Spinal cord (tissue), 10 donors: Measurements from ENCODE around the gene DUSP12. TPM values are rescaled to one million over a fixed set of nuclear protein-coding genes. Genes with fewer than 3 reads are reported as not detected.
"Not testable (repeated sequence)": the region's sequence is repeated elsewhere in the genome, so short reads cannot be mapped to it uniquely, and the experiment has no call there.

Source experiments
- DNase-seq, 6 donors: peaks; one replicate each; pipeline versions ENCODE4 v3.0.0 to v3.0.0-alpha.2; 2013 to 2015; ENCODE audit warnings: low spot score in 6 of 6, low read depth in 4 of 6
- H3K27ac ChIP-seq: one replicate; pipeline ENCODE4 v1.5.1; 2013; ENCODE audit warnings: low read depth, low read length, control low read depth
- H3K27me3 ChIP-seq: one replicate; pipeline ENCODE4 v1.6.1; 2013; ENCODE audit warnings: low read length; ENCODE audit not compliant: control insufficient read depth, insufficient read depth
- H3K36me3 ChIP-seq: one replicate; pipeline ENCODE4 v1.6.1; 2013; ENCODE audit warnings: low read length; ENCODE audit not compliant: control insufficient read depth, insufficient read depth
- H3K4me1 ChIP-seq: one replicate; pipeline ENCODE4 v1.6.1; 2013; ENCODE audit warnings: low read length; ENCODE audit not compliant: control insufficient read depth, insufficient read depth
- H3K4me3 ChIP-seq: one replicate; pipeline ENCODE4 v1.5.1; 2013; ENCODE audit warnings: low read depth, low read length, control low read depth
- H3K9me3 ChIP-seq: one replicate; pipeline ENCODE4 v1.6.1; 2013; ENCODE audit warnings: low read length; ENCODE audit not compliant: control insufficient read depth, insufficient read depth
- WGBS: methylation state at CpG from one replicate; pipeline ENCODE4 v1.1.5; 2013; ENCODE audit warnings: missing lambda C conversion rate; ENCODE audit not compliant: insufficient coverage; 5-methylcytosine and 5-hydroxymethylcytosine counted together
- polyA plus RNA-seq, 2 donors: library from polyadenylated mRNA; unstranded; fragments of 120-200 nt; gene quantifications; one replicate each; pipeline ENCODE4 v1.2.1, GENCODE V29; 2013; ENCODE audit not compliant: insufficient read length in 2 of 2
- total RNA-seq, 2 donors: library from RNA; depleted of rRNA in 1 of 2; stranded (reverse); fragments of 120-200 nt in 1 of 2; fragments of >200 nt in 1 of 2; gene quantifications; one replicate each; pipeline versions ENCODE4 v1.2.3 to v1.2.4, GENCODE V29; 2013 to 2014
- donor health status: healthy.

DUSP12 gene
- total and polyA plus RNA-seq, 4 donors: 39.4 to 48.5 (median 42.5) TPM

DNA sequence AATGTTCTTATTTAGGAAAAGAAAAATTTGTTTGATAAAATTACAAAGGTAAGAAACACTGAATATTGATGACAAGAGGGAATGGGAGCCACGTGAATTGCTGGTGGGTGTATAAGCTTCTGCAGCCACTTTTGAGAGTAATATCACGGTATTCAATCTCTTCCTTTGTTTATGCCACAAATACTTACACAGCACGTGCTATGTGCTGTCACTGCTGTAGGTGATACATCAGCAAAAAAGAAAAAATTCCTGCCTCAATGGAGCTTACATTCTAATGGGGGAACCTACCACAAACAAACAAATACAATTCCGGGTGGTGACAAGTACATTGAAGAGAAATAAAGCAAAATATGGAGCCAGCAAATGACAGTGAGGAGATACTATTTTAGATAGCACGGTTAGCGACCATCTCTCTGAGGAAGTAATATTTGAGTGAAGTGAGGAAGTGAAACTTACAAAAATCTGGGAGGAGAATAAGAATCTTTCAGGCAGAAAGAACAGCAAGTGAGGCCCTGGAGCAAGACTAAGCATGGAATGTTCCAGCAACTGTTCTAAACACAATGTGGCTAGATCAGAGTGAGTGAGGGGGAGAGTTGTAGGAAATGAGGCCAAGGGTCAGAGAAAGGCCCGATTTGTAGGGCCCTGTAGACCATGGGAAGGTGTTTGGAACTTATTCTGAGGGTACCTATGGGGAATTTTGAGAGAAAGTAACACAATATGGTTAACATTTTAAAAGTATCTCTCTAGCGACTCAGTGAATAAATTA lies 30.8 kb upstream of the DUSP12 start:
- Histone ChIP-seq H3K4me1 (no peaks in the 10 kb centered on the region), H3K9me3 (no peaks in the 10 kb centered on the region), H3K27ac (no peak overlapping the region), H3K27me3 (peaks cover 4% of the 10 kb centered on the region), H3K4me3 (no peak overlapping the region), H3K36me3 (no peaks in the 10 kb centered on the region)
- no peak for DNase-seq
- 95% methylated on average over 3 of the region's 8 CpGs for WGBS

DNA sequence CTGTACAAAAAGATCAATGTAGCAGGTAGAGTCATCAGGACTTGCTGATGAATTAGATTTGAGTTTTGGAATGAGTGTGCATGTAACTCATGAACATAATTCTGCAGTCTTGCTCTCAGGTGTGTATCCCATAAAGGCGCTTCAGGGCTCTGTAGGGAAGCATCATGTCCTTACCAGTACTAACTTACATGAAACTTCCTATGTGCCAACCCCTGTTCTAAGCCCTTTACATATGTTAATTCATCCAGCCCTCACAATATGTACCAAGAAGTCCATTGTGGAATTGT lies 30.3 kb upstream of the DUSP12 start:
- H3K36me3 ChIP-seq: no peaks in the 10 kb centered on the region
- H3K27ac ChIP-seq: no peak overlapping the region
- peaks cover 4% of the 10 kb centered on the region for H3K27me3 ChIP-seq
- H3K9me3 ChIP-seq: no peaks in the 10 kb centered on the region
- DNase-seq: no peak
- no peak overlapping the region for H3K4me3 ChIP-seq
- no peaks in the 10 kb centered on the region for H3K4me1 ChIP-seq
- WGBS: 100% methylated on average over 1 of the region's 1 CpG

DNA sequence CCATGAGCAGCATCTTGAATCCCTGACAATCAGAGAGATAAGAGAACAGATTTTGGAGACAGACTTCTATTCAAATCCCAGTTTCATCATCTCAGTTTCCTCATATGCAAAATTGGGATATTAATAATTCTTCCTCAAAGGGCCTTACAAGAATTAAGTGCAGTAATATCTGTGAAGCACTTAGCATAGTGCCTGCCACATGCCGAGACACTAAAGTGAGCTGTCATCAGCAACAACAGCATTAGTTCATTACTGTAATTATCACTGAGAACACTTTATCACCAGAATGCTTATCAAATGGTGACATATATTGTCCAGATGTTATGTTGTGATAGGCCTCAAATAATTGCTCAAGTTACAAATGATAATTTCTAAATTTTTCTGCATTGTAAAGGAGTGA lies 29.2 kb upstream of the DUSP12 start:
- Histone ChIP-seq H3K9me3 (no peaks in the 10 kb centered on the region), H3K4me1 (peaks cover 4% of the 10 kb centered on the region), H3K27ac (no peak overlapping the region), H3K36me3 (no peaks in the 10 kb centered on the region), H3K27me3 (peaks cover 4% of the 10 kb centered on the region), H3K4me3 (no peak overlapping the region)
- DNase-seq: no peak
- WGBS: no CpG with 5 or more reads among the region's 1 CpG

DNA sequence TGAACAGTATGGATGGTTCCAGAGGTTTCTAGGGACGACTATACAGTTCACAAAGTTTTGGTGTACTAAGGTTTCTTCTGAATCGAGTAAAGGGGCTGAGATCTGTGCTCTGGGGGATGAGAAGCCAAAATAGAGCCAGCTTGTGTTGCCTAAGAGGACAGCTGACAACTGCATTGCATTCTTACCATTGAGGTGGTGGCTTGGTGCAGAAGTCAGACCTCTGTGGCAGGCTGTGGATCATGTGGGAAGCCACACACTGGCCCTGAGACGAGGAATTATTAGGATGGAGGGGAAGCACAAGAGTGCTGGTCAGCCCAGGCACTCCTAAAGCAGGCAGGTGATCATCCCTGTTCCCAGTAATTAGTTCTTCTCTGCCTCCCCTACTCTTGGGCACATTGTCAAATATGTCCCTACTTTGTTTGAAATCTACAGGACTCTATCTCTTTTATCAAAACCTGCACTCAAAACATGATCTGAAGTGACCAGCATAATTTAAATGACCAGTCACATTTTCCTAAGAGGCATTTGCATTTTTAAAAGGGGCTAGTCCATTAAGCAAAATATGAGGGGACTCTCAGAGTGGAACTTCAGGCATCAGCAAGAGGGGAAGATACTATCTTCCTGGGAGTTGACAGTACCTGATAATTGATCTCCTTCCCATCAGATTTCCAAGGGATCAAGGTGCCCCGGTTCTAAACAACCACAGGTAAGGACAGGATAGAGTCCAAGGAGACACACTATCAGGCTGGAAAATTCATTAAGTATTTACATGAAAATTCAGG lies 28.4 kb upstream of the DUSP12 start, which contains the start of gene FCRLB:
TSS of gene FCRLB (plus strand) at position 589 of the 782 bp plus-strand sequence. CDS start 1,129 bp downstream, outside the sequence.
- Histone ChIP-seq H3K9me3 (no peaks in the 10 kb centered on the region), H3K27me3 (peaks cover 4% of the 10 kb centered on the region), H3K36me3 (no peaks in the 10 kb centered on the region), H3K27ac (no peak within 1 kb of the TSS), H3K4me3 (no peak within 1 kb of the TSS), H3K4me1 (peaks cover 11% of the 10 kb centered on the region)
- no peak for DNase-seq
- WGBS: 100% methylated on average over 1 of the region's 4 CpGs

DNA sequence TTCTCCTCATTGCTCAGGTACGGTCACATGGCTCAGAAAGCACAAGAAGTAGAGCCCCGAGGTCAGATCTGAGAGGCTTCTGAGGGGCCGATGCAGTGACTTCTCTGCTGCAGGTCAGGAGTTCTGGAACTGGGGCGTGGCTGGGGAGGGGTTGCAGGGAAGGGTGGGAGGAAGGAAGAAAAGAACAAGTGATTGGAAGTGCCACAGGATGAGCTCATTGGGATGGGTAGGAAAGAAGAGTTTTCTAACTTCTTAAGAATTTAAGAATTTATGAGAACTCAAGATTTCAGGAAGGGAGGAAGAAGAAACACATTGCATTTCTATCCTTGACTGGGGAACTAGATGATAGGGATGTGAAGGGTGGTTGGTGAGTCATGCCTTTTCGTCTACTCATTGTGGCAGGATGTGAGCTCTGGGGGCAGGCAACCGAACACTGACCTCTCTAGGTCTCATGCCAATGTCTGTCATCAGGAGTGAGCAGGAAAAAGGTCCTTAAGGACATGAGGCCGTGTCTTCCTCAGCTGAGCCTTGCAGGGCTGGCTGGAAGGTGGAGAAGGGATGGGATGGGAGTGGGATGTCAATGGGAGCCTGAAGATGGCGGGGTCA lies 27.7 kb upstream of the DUSP12 start:
- no peak overlapping the region for H3K27ac ChIP-seq
- no peaks in the 10 kb centered on the region for H3K9me3 ChIP-seq
- peaks cover 4% of the 10 kb centered on the region for H3K27me3 ChIP-seq
- DNase-seq: no peak
- H3K4me1 ChIP-seq: peaks cover 14% of the 10 kb centered on the region
- no peak overlapping the region for H3K4me3 ChIP-seq
- WGBS: 79% methylated on average over 8 of the region's 8 CpGs
- H3K36me3 ChIP-seq: no peaks in the 10 kb centered on the region

DNA sequence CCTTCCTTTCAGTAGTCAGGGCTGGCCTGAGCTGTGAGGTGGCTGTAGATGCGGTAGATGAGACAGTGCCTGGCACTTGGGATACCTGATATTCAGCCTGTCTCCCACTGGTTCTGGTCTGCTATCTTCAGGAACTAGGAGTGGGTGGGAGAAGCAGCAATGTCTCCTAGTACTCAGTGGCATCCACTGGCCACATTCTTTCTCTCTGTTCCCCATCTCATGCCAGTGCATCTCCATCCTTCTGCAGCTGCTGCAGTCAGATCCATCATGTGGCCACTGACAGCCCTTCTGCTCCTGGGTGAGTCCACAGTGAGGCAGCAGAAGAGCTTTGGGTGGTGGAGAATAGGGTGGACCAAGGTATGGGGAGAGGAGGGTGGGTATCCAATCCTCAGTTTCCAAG lies 27.2 kb upstream of the DUSP12 start:
- Histone ChIP-seq H3K27ac (no peak overlapping the region), H3K4me3 (no peak overlapping the region), H3K27me3 (peaks cover 4% of the 10 kb centered on the region), H3K36me3 (no peaks in the 10 kb centered on the region), H3K4me1 (peaks cover 17% of the 10 kb centered on the region), H3K9me3 (no peaks in the 10 kb centered on the region)
- 100% methylated on average over 1 of the region's 1 CpG for WGBS
- no peak for DNase-seq

DNA sequence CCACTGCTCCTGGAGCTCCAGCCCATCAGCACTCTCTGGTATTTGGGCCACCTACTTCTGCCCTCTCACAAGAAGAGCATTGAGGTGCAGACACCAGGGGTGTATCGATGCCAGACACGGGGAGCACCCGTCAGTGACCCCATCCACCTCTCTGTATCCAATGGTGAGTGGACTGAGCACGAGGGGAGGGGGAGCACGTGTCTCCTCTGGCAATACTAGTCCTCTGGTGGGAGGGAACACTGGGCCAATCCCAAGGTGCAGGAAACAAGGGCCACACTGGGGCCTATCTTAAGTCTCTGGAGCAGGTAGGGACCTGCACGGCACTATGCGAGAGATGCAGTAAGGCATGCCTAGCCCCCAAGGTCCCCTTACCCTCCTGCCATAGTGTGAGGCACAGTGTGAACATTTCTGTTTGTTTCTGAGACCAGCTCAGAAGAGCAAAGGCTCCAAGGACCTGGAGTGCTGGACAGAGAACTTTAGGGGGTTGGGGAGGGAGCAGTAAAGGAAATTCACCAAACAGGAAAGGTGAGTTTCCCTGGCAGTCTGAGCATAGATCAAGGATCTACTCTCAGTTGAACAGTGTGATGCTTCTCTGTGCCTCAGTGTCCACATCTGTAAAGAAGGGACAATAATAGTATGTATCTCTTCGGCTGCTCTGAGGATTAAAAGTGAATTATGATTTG lies 26.0 kb upstream of the DUSP12 start:
- Histone ChIP-seq H3K27me3 (peaks cover 4% of the 10 kb centered on the region), H3K27ac (no peak overlapping the region), H3K36me3 (no peaks in the 10 kb centered on the region), H3K4me3 (no peak overlapping the region), H3K4me1 (peaks cover 18% of the 10 kb centered on the region), H3K9me3 (no peaks in the 10 kb centered on the region)
- DNase-seq: no peak
- WGBS: 77% methylated on average over 7 of the region's 8 CpGs

DNA sequence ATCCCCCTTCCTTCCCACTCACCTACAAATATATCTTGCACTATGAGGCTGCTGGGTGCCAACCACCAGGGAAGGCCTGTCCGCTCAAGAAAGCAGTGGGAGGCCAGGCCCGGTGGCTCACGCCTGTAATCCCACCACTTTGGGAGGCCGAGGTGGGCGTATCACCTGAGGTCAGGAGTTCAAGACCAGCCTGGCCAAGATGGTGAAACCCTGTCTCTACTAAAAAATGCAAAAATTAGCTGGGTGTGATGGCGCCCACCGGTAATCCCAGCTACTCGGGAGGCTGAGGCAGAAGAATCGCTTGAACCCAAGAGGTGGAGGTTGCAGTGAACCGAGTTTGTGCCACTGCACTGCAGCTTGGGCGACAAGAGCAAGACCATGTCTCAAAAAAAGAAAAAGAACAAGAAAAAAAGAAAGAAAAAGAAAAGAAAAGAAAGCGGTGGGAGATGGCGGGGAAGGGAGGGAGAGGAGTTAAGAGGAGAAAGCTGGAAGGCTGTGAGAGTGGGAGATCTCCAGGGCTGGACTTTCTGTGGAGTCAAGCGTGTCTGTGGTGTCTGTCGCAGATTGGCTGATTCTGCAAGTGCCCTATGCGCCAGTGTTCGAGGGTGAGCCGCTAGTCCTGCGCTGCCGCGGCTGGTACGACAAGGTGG lies 24.2 kb upstream of the DUSP12 start:
- Histone ChIP-seq H3K27ac (peak overlapping the region; percentile 86), H3K4me3 (peak overlapping the region; percentile 74), H3K4me1 (peaks cover 18% of the 10 kb centered on the region)
- H3K9me3 ChIP-seq, H3K27me3 ChIP-seq, H3K36me3 ChIP-seq, DNase-seq: not testable (repeated sequence)
- 45% methylated on average over 22 of the region's 22 CpGs for WGBS

DNA sequence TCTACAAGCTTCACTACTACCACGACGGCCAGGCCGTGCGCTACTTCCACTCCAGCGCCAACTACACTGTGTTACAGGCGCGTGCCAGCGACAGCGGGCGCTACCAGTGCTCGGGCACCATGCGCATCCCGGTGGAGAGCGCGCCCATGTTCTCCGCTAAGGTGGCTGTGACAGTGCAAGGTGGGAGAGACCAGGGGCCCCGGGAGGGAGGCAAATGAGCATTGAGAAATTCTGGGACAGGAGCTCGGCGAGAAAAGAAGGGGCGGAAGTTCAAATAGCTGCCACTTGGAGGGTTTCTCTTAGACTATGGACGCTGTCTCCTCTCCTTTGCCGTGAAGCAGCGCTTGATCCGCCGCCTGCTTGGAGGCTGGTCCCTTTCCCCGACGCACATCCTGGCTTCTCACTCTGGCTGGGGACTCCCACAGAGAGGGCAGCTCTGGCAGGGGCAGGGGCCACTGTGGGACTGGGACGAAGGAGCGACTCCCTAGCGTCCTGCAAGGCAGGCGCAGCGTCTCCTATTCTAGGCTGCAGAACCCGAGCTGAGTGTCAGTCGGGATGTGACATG lies 23.6 kb upstream of the DUSP12 start:
- Histone ChIP-seq H3K4me1 (peaks cover 18% of the 10 kb centered on the region), H3K4me3 (peak overlapping the region; percentile 74), H3K36me3 (no peaks in the 10 kb centered on the region), H3K9me3 (no peaks in the 10 kb centered on the region), H3K27ac (peak overlapping the region; percentile 86), H3K27me3 (peaks cover 4% of the 10 kb centered on the region)
- peak in 5 of 6 donors; percentile 38 to 89 (median 50) for DNase-seq
- WGBS: 0% methylated on average over 34 of the region's 34 CpGs
